HL-60 (cell line): ENCODE data around the gene CD177.

Source experiments
- DNase-seq, 2 experiments: peaks; one replicate each; pipeline ENCODE4 v3.0.0-alpha.2; 2010 to 2020; ENCODE audit warnings: low read depth in 1 of 2, low spot score in 1 of 2
- H3K27ac ChIP-seq: fragments of 250-450 bp; sonication (Bioruptor Pico); replicated peaks from 2 replicates; pipeline ENCODE4 v1.5.1; 2020; ENCODE audit warnings: mild to moderate bottlenecking, moderate library complexity
- H3K27me3 ChIP-seq: fragments of 250-450 bp; sonication (Bioruptor Pico); 2 replicates; pipeline ENCODE4 v1.5.1; 2021; ENCODE audit warnings: mild to moderate bottlenecking, moderate library complexity; ENCODE audit not compliant: insufficient read depth, poor library complexity, severe bottlenecking
- H3K4me3 ChIP-seq: replicated peaks from 2 replicates; pipeline ENCODE4 v1.5.1; 2011; ENCODE audit warnings: mild to moderate bottlenecking, control low read depth, low read length; ENCODE audit not compliant: insufficient read depth
- GABPA ChIP-seq: IDR thresholded peaks from 2 replicates; pipeline ENCODE4 v1.6.1; 2012; ENCODE audit warnings: low read depth
- POLR2AphosphoS5 ChIP-seq: IDR thresholded peaks from 2 replicates; pipeline ENCODE4 v1.6.1; 2012; ENCODE audit warnings: low read depth
- REST ChIP-seq: IDR thresholded peaks from 2 replicates; pipeline ENCODE4 v1.6.1; 2012; ENCODE audit warnings: low read depth; ENCODE audit not compliant: insufficient replicate concordance
- SPI1 ChIP-seq: IDR thresholded peaks from 2 replicates; pipeline ENCODE4 v1.6.1; 2012; ENCODE audit warnings: low read depth, mild to moderate bottlenecking, borderline replicate concordance
- long read RNA-seq: library from polyadenylated mRNA; unstranded; transcript quantifications from one replicate; pipeline ENCODE4 v2.0.0, GENCODE V29; 2020
- TF ChIP-seq, protein P1 (sequence below): IDR thresholded peaks from one replicate; pipeline ENCODE4 v1.5.1; 2011; ENCODE audit warnings: low read length, control low read depth, inconsistent platforms; ENCODE audit not compliant: insufficient read depth

Gene CD177, protein sequence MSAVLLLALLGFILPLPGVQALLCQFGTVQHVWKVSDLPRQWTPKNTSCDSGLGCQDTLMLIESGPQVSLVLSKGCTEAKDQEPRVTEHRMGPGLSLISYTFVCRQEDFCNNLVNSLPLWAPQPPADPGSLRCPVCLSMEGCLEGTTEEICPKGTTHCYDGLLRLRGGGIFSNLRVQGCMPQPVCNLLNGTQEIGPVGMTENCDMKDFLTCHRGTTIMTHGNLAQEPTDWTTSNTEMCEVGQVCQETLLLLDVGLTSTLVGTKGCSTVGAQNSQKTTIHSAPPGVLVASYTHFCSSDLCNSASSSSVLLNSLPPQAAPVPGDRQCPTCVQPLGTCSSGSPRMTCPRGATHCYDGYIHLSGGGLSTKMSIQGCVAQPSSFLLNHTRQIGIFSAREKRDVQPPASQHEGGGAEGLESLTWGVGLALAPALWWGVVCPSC
- long read RNA-seq = 0 reads

DNA sequence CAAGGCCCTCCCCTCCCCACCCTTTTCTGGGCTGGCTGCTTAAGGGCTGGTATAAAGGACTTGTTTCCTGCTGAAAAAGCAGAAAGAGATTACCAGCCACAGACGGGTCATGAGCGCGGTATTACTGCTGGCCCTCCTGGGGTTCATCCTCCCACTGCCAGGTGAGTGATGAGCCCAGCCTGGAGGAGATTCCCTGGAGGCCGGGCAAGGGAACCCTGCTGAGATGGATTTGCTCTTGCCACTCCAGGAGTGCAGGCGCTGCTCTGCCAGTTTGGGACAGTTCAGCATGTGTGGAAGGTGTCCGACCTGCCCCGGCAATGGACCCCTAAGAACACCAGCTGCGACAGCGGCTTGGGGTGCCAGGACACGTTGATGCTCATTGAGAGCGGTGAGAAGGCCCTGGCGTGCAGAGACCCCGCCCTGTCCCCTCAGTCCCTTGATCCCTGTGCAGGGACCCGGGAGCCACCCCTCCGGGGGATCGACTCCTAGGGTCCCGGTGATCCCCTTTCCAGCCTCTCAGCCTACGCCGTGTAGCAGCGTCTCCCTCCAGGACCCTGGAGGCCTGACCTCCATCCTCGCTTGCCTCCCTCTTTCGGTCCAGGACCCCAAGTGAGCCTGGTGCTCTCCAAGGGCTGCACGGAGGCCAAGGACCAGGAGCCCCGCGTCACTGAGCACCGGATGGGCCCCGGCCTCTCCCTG lies at the start of gene CD177:
Gene CD177, plus strand, starts transcription at position 81 of the 699 bp plus-strand sequence. Its CDS starts 29 bp downstream, at position 110.
- Histone ChIP-seq H3K4me3 (no peak within 1 kb of the TSS), H3K27ac (no peak within 1 kb of the TSS), H3K27me3 (no peaks in the 10 kb centered on the region)
- DNase-seq = no peak
- TF ChIP-seq, protein P1, sequence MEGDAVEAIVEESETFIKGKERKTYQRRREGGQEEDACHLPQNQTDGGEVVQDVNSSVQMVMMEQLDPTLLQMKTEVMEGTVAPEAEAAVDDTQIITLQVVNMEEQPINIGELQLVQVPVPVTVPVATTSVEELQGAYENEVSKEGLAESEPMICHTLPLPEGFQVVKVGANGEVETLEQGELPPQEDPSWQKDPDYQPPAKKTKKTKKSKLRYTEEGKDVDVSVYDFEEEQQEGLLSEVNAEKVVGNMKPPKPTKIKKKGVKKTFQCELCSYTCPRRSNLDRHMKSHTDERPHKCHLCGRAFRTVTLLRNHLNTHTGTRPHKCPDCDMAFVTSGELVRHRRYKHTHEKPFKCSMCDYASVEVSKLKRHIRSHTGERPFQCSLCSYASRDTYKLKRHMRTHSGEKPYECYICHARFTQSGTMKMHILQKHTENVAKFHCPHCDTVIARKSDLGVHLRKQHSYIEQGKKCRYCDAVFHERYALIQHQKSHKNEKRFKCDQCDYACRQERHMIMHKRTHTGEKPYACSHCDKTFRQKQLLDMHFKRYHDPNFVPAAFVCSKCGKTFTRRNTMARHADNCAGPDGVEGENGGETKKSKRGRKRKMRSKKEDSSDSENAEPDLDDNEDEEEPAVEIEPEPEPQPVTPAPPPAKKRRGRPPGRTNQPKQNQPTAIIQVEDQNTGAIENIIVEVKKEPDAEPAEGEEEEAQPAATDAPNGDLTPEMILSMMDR = no peak
- TF ChIP-seq POLR2AphosphoS5 = no peak
- TF ChIP-seq GABPA = no peak
- TF ChIP-seq SPI1 = no peak
- TF ChIP-seq REST = no peak

GRCh38 chr19:43305642-43306041 lies 47.8 kb upstream of the CD177 start:
- Histone ChIP-seq H3K27me3 (no peaks in the 10 kb centered on the region), H3K4me3 (no peak overlapping the region), H3K27ac (no peak overlapping the region)
- no peak for DNase-seq
- no peak for TF ChIP-seq POLR2AphosphoS5
- no peak for TF ChIP-seq GABPA

DNA sequence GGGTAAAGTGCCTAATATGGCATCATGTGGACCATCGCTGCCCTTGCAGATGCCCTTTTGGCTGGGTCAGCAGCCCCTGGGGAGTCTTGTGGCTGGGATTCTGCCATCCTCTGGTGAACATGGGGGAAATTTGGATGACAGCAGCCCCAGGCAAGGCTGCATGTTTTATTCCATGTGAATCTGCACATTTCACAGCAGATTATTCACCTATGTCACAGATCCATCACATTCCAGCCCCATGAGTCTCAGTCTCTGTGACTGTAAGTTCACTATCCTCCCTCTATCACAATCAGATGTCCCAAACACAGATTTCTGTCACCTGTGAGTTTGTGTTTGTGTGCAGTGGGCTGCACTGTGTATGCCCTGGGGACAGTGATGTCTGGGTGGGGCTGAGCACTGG lies 47.4 kb upstream of the CD177 start:
- H3K27ac ChIP-seq = no peak overlapping the region
- DNase-seq = no peak
- TF ChIP-seq POLR2AphosphoS5 (no peak), GABPA (no peak), SPI1 (no peak), REST (no peak)
- TF ChIP-seq, protein P1 = no peak

DNA sequence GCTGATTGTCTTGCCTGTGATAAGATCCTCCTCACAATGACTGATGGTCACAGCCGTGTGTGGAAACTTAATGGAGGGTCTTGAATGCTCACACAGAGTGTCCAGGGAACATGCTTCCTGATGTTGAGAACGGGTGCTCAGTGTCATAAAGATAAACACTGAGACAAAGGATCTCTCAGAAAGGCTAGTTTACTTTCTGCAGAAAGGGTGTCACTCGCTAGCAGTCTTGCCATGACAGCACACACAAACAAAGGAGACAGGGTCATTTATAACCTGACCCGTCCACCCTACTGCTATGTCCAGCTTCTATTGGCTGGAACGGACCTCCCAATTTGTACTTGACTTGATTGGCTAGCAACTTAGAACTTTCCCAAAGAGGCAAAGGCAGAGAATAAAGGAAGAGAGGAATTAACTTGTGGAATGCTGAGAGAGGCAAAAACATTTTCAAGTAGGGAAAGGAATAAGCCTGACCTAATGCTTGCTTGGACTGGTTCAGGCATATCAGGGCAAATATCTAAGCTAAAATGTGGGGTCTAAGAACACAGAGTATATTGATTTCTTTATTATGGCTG lies 45.2 kb upstream of the CD177 start:
- TF ChIP-seq REST (no peak), GABPA (no peak), SPI1 (no peak), POLR2AphosphoS5 (no peak)
- TF ChIP-seq, protein P1 = no peak
- H3K4me3 ChIP-seq = no peak overlapping the region
- H3K27ac ChIP-seq = no peak overlapping the region
- no peak for DNase-seq
- no peaks in the 10 kb centered on the region for H3K27me3 ChIP-seq

More for the DNA sequence above, 47.4 kb upstream of the CD177 start:
- Histone ChIP-seq H3K27me3 (no peaks in the 10 kb centered on the region), H3K4me3 (no peak overlapping the region)
